Right ventricle myocardium superior (tissue), 1 donor: ENCODE data around the gene AKAP12. TPM values are rescaled to one million over a fixed set of nuclear protein-coding genes. Genes with fewer than 3 reads are reported as not detected.

Source experiments
- ATAC-seq: fragments of 200-7000 bp; cut with Tn5 transposase; one replicate; pipeline ENCODE4 v1.9.1; 2020; ENCODE audit warnings: mild to moderate bottlenecking; ENCODE audit not compliant: poor library complexity
- DNase-seq: peaks from one replicate; pipeline ENCODE4 v3.0.0-alpha.2; 2020
- intact Hi-C: fragments of 100-400 bp; cut with DNase I; formaldehyde crosslinking; loops from one replicate; pipeline ENCODE4 v1.11.2; 2022
- long read RNA-seq: library from polyadenylated mRNA; unstranded; transcript quantifications from one replicate; pipeline ENCODE4 v2.0.0, GENCODE V29; 2021
- total RNA-seq: library from RNA; stranded (reverse); fragmentation: NEBNext Ultra II Directional; extraction: Animal tissue kit (Norgen Biotek cat#: 25700); gene quantifications from one replicate; pipeline ENCODE4 v1.2.1, GENCODE V29; 2021
- donor health status: DM: no; HTN: yes; CAD: no; lungs with severe emphysema.

The AKAP12 gene
- 13.9 TPM for total RNA-seq
- long read RNA-seq, full-length matches to known transcripts, result 1 of 4 reads
- long read RNA-seq, partial matches to known transcripts, result 2 of 4 reads
- long read RNA-seq, other reads (novel, unspliced or antisense), result 1 of 4 reads

- ATAC-seq (peak; percentile 53), DNase-seq (peak; percentile 58)
- intact Hi-C loops, result loop anchor here (5.0 kb wide), 1 partner anchor 83 kb away; no protein-coding TSS in a partner anchor
These were observed at the start of gene AKAP12 for GRCh38 chr6:151239603-151240035. Gene AKAP12, plus strand, starts transcription at chr6:151239967. Its CDS starts 596 bp downstream, at chr6:151240563.

GRCh38 chr6:151191527-151191926 is 48.2 kb upstream of the AKAP12 start:
- DNase-seq (no peak), ATAC-seq (no peak)
- intact Hi-C loops, result no loop called here

DNA sequence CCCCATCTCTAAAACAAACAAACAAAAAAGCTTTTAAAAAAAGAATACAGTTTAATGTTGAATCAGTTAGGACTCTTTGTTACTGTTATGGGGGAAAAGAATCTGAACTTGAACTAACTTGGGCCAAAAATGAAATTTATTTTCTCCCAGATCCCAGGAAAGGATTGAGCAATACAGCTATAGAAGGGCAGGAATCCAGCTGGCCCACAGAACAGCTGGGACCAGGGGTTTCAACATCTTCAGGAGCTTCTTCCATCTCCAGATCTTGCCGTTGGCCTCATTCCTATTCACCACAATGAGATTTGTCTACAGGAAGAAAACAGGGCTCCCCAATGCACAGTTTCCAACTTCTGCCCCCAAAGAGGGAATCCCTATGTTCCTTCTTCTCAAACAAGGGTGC is 43.2 kb upstream of the AKAP12 start:
- DNase-seq, result peak; percentile 49
- intact Hi-C loops, result no loop called here
- ATAC-seq, result peak; percentile 85

DNA sequence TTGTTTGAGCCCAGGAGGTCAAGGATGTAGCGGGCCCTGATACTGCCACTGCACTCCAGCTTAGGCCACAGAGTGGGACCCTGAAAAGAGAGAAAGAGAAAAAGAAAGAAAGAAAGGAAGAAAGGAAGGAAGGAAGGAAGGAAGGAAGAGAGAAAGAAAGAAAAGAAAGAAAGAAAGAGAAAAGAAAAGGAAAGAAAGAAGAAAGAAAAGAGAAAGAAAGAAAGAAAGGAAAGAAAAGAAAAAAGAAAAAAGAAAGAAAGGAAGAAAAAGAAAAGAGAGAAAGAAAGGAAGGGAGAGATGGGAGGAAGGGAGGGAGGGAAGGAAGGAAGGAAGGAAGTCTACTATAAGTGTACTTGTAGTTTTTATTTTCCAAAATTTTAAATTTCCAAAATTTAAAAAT is 42.2 kb upstream of the AKAP12 start:
- DNase-seq, result no peak
- intact Hi-C loops, result no loop called here

GRCh38 chr6:151199991-151200390 is 39.8 kb upstream of the AKAP12 start:
- ATAC-seq (no peak), DNase-seq (no peak)
- intact Hi-C loops, result no loop called here

More for the DNA sequence above, 42.2 kb upstream of the AKAP12 start:
- no peak for ATAC-seq

- DNase-seq (no peak), ATAC-seq (no peak)
- intact Hi-C loops, result no loop called here
These were observed 33.8 kb upstream of the AKAP12 start for GRCh38 chr6:151205721-151206600.

DNA sequence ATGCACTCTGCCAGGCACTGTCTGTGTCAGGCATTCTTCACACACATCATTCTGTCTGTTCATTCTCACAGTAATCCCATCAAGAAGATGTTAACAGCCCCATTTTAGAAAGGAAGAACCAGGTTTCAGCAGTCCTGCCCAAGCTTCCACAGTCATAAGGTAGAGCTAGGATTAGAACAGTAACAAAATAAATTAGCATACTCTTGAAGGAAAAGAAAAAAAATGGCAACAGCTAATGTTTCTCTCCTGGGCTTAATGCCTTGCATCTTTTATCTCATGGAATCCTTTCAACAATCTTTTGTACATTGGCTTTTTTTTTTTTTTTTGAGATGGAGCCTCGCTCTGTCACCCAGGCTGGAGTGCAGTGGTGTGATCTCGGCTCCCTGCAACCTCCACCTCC is 32.1 kb upstream of the AKAP12 start:
- no peak for DNase-seq
- ATAC-seq, result no peak
- intact Hi-C loops, result no loop called here

GRCh38 chr6:151209071-151209831 is 30.5 kb upstream of the AKAP12 start:
- intact Hi-C loops, result no loop called here
- peak; percentile 56 for ATAC-seq
- DNase-seq, result no peak

- ATAC-seq (no peak), DNase-seq (no peak)
These were observed 28.7 kb upstream of the AKAP12 start for GRCh38 chr6:151211075-151211474.

DNA sequence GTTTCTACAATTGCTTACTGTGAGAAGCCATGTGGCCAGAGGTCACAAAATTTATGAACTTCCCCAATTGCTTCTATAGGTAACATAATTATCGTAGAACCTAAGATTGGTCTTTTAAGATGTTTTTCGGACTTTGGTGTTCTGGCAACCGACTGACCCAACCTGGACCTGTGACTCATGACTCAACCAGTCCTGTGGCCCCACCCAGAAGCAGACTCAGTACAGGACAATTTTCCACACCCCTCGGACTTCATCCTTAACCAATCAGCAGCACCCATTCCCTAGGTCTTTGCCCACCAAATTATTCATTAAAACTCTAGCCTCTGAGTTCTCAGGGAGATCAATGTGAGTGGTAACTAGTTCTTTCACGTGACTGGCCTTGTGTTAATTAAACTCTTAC is 26.4 kb upstream of the AKAP12 start:
- no peak for ATAC-seq
- intact Hi-C loops, result no loop called here
- DNase-seq, result no peak

More at GRCh38 chr6:151211075-151211474, 28.7 kb upstream of the AKAP12 start:
- intact Hi-C loops, result no loop called here

- intact Hi-C loops, result no loop called here
- no peak for ATAC-seq
- no peak for DNase-seq
These were observed 23.8 kb upstream of the AKAP12 start for GRCh38 chr6:151215999-151216398.

DNA sequence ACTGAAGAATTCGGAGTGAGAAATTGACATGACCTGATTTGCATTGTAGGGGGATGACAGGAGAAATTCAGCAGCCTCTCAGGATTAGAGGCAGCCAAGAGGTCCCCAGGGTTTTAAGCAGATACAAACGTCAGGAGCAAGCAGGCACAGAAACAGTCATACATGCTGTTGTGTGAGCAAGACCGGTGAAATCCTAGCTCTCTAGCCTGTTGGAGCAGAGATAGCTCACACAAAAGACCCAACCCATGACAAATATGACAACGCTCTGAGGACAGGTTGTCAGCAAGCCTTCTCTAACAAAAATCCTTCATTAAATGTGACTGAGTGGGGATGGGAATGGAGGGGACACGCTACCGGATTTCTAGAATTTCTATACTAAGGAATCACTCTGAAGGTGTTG is 23.0 kb upstream of the AKAP12 start:
- intact Hi-C loops, result no loop called here
- no peak for ATAC-seq
- no peak for DNase-seq

GRCh38 chr6:151219192-151219591 is 20.6 kb upstream of the AKAP12 start:
- intact Hi-C loops, result no loop called here
- no peak for ATAC-seq
- no peak for DNase-seq

DNA sequence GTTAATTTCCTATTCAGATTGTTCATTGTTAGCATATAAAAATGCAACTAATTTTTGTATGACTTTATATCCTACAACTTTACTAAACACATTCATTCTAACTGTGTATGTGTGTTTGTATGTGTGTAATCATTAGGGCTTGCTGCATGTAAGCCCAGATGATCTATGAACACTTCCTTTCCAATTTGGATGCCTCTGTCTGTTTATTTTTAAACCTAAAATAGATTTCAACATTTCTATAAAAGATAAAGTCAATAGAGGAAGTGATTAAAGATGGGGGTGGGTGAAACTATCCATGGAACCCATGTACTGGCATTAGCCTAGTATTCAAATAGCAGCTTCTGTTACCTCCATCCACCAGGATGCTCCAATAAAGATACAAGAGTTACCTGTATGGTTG is 15.7 kb upstream of the AKAP12 start:
- DNase-seq (no peak), ATAC-seq (no peak)
- intact Hi-C loops, result no loop called here

- no peak for ATAC-seq
- no peak for DNase-seq
- intact Hi-C loops, result no loop called here
These were observed 13.8 kb upstream of the AKAP12 start for GRCh38 chr6:151225919-151226318.

- DNase-seq (no peak), ATAC-seq (no peak)
- intact Hi-C loops, result no loop called here
These were observed 10.9 kb upstream of the AKAP12 start for GRCh38 chr6:151228788-151229400.

GRCh38 chr6:151229401-151230276 is 10.1 kb upstream of the AKAP12 start:
- intact Hi-C loops, result no loop called here
- ATAC-seq, result no peak
- DNase-seq, result no peak

DNA sequence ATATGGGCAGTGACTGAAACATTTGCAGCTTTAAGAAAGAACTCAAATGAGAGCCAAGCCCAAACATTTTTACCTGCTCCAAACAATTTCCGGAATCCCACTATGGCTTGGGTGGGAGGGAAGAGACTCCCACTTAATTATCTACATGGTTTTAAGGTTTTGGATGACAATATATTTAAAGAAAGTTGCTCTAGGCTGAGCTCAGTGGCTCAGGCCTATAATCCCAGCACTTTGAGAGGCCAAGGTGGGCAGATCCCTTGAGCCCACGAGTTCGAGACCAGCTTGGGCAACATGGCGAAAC is 9.5 kb upstream of the AKAP12 start:
- ATAC-seq, result no peak
- intact Hi-C loops, result no loop called here

More for the DNA sequence above, 9.5 kb upstream of the AKAP12 start:
- no peak for DNase-seq
